Endothelial cell of umbilical vein (primary cell): Measurements from ENCODE around the gene TRPV6.

ENCODE experiments used
- EZH2 ChIP-seq: IDR thresholded peaks from 2 replicates; pipeline ENCODE4 v1.6.1; 2012; ENCODE audit warnings: borderline replicate concordance, low read depth, mild to moderate bottlenecking, moderate library complexity, low read length, inconsistent platforms; ENCODE audit not compliant: severe bottlenecking
- FOS ChIP-seq: IDR thresholded peaks from 2 replicates; pipeline ENCODE4 v1.6.1; 2011; ENCODE audit warnings: mild to moderate bottlenecking, low read length, moderate library complexity, borderline replicate concordance; ENCODE audit not compliant: insufficient read depth
- JUN ChIP-seq: IDR thresholded peaks from 2 replicates; pipeline ENCODE4 v1.6.1; 2011; ENCODE audit warnings: borderline replicate concordance, low read depth; ENCODE audit not compliant: insufficient read length, insufficient read depth
- POLR2A ChIP-seq: IDR thresholded peaks from 2 replicates; pipeline ENCODE4 v1.6.1; 2012; ENCODE audit warnings: low read depth, mild to moderate bottlenecking, control low read depth, low read length
- POLR2AphosphoS5 ChIP-seq: IDR thresholded peaks from 2 replicates; pipeline ENCODE4 v1.6.1; 2012; ENCODE audit warnings: low read depth, mild to moderate bottlenecking, control low read depth, low read length, moderate library complexity; ENCODE audit not compliant: insufficient read depth
- TF ChIP-seq, protein P1 (sequence below): IDR thresholded peaks from 2 replicates; pipeline ENCODE4 v1.6.1; 2011; ENCODE audit not compliant: insufficient read depth, insufficient read length
- TF ChIP-seq, protein P2 (sequence below), 2 donors: IDR thresholded peaks; 1 replicate in 1 of 2; 2 replicates in 1 of 2; pipeline ENCODE4 v1.5.1; 2011; ENCODE audit warnings: low read length in 2 of 2, mild to moderate bottlenecking in 2 of 2, moderate library complexity in 2 of 2, control low read depth in 1 of 2, inconsistent platforms in 1 of 2, low read depth in 1 of 2; ENCODE audit not compliant: insufficient read depth in 1 of 2; ENCODE audit errors: extremely low read depth in 1 of 2

DNA sequence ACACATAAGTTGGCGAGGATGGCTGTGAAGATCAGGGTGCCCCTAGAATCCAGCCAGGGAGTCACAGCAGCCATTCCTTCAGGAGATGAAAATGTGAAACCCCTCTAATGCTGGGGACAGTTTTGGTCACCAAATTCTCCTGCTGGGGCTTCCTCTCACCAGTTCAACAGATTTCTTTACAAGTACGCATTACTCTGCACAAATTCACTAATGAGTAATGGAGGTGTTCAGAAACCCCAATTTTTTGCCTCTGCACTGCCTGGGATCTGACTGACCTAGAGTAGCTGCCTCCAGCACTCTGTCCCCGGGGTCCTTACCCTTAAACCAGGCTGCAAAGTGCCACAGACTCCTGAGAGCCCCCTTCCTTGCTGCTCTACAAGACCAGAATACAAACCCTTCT lies 31.9 kb upstream of the TRPV6 start:
- TF ChIP-seq, protein P1, sequence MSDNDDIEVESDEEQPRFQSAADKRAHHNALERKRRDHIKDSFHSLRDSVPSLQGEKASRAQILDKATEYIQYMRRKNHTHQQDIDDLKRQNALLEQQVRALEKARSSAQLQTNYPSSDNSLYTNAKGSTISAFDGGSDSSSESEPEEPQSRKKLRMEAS, result no peak
- TF ChIP-seq, protein P2, sequence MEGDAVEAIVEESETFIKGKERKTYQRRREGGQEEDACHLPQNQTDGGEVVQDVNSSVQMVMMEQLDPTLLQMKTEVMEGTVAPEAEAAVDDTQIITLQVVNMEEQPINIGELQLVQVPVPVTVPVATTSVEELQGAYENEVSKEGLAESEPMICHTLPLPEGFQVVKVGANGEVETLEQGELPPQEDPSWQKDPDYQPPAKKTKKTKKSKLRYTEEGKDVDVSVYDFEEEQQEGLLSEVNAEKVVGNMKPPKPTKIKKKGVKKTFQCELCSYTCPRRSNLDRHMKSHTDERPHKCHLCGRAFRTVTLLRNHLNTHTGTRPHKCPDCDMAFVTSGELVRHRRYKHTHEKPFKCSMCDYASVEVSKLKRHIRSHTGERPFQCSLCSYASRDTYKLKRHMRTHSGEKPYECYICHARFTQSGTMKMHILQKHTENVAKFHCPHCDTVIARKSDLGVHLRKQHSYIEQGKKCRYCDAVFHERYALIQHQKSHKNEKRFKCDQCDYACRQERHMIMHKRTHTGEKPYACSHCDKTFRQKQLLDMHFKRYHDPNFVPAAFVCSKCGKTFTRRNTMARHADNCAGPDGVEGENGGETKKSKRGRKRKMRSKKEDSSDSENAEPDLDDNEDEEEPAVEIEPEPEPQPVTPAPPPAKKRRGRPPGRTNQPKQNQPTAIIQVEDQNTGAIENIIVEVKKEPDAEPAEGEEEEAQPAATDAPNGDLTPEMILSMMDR (IDR thresholded peaks at IDR 0.05; ENCODE audit: extremely low read depth in 1 of 2, insufficient read depth in 1 of 2, low read depth in 1 of 2, low read length in 2 of 2), result no peak
- TF ChIP-seq JUN (no peak), POLR2AphosphoS5 (no peak), POLR2A (no peak), EZH2 (no peak), FOS (no peak)
